Limb (tissue), 2 donors: Measurements from ENCODE around the gene SFRP2.

ENCODE experiments used
- DNase-seq, 2 donors: peaks; one replicate each; pipeline ENCODE4 v3.0.0-alpha.2; 2016; ENCODE audit errors: extremely low spot score in 2 of 2

Gene SFRP2

GRCh38 chr4:153773236-153773690 is 15.6 kb downstream of the SFRP2 start:
- no peak for DNase-seq

- DNase-seq, result no peak
Measured at GRCh38 chr4:153771046-153771445, 17.8 kb downstream of the SFRP2 start.

GRCh38 chr4:153766758-153767157 is 22.1 kb downstream of the SFRP2 start:
- no peak for DNase-seq

- no peak for DNase-seq
Measured at GRCh38 chr4:153765894-153766293, 23.0 kb downstream of the SFRP2 start.

GRCh38 chr4:153764601-153765368 is 24.1 kb downstream of the SFRP2 start:
- DNase-seq, result no peak

GRCh38 chr4:153763404-153763803 is 25.5 kb downstream of the SFRP2 start:
- DNase-seq, result no peak

- peak in 1 of 2 donors; percentile 73 for DNase-seq
Measured at GRCh38 chr4:153759407-153760316, 29.2 kb downstream of the SFRP2 start, which contains the start of gene RNF175. Gene RNF175 (minus strand): TSS chr4:153760024. CDS start chr4:153759862, 162 bp downstream.

GRCh38 chr4:153758688-153759406 is 30.0 kb downstream of the SFRP2 start:
- no peak for DNase-seq

- no peak for DNase-seq
Measured at GRCh38 chr4:153758136-153758535, 30.7 kb downstream of the SFRP2 start.

- DNase-seq, result no peak
Measured at GRCh38 chr4:153757407-153757806, 31.5 kb downstream of the SFRP2 start.

- no peak for DNase-seq
Measured at GRCh38 chr4:153755186-153755585, 33.7 kb downstream of the SFRP2 start.

- peak; percentile 73 to 76 for DNase-seq
Measured at GRCh38 chr4:153750197-153750817, 38.6 kb downstream of the SFRP2 start.

GRCh38 chr4:153748378-153748777 is 40.5 kb downstream of the SFRP2 start:
- no peak for DNase-seq

GRCh38 chr4:153747406-153747955 is 41.4 kb downstream of the SFRP2 start:
- DNase-seq, result no peak

- DNase-seq, result no peak
Measured at GRCh38 chr4:153745651-153746050, 43.2 kb downstream of the SFRP2 start.

GRCh38 chr4:153741541-153741940 is 47.3 kb downstream of the SFRP2 start:
- no peak for DNase-seq

- no peak for DNase-seq
Measured at GRCh38 chr4:153735906-153736461, 52.9 kb downstream of the SFRP2 start.

- no peak for DNase-seq
Measured at GRCh38 chr4:153733751-153734448, 55.0 kb downstream of the SFRP2 start.

GRCh38 chr4:153731239-153731638 is 57.6 kb downstream of the SFRP2 start:
- DNase-seq, result peak; percentile 47 to 80
